ENCODE results near the gene HPSE2.

The HPSE2 gene

DNA sequence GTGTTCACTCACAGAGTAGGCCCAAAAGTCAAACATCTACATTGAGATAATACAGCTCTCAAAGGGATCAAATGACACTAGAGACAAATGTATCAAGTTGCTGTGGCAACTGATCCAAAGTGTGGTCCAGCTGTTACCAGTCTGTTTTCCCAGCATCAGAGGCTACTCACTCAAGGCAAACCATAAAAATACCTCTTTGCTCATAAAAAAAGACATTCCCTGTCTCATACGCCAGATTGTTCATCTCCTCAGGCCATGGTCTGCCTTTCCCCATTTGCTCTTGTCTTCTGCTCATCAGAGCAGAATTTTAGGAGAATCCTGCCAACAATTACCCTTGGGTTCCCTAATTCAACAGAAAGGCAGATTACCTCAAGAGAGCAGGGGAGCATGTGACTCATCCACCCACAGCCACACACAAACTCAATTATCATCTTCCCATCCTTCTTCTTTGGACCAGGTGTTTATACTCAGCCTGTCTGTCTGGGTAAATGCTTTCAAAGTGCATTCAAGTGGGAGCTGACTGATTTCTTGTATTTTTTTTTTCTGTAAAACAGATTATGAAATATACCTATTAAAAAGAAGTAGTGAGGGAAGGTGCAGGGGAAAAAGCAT lies 562.4 kb downstream of the HPSE2 start:
- H3K4me3 ChIP-seq (ENCODE audit: low read depth, low read length): no peak overlapping the region
- no peak overlapping the region for H3K27ac ChIP-seq
- no peaks in the 10 kb centered on the region for H3K27me3 ChIP-seq (replicated peaks)
- in situ Hi-C loops (cut with HindIII; ENCODE audit: low pct_ligation_motif_present, low sequenced_read_pairs): no loop called here
- TF ChIP-seq, protein P1, sequence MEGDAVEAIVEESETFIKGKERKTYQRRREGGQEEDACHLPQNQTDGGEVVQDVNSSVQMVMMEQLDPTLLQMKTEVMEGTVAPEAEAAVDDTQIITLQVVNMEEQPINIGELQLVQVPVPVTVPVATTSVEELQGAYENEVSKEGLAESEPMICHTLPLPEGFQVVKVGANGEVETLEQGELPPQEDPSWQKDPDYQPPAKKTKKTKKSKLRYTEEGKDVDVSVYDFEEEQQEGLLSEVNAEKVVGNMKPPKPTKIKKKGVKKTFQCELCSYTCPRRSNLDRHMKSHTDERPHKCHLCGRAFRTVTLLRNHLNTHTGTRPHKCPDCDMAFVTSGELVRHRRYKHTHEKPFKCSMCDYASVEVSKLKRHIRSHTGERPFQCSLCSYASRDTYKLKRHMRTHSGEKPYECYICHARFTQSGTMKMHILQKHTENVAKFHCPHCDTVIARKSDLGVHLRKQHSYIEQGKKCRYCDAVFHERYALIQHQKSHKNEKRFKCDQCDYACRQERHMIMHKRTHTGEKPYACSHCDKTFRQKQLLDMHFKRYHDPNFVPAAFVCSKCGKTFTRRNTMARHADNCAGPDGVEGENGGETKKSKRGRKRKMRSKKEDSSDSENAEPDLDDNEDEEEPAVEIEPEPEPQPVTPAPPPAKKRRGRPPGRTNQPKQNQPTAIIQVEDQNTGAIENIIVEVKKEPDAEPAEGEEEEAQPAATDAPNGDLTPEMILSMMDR (IDR thresholded peaks at IDR 0.05; ENCODE audit: low read depth, low read length, missing control alignments): no peak
- DNase-seq: no peak
- H3K36me3 ChIP-seq (replicated peaks): no peaks in the 10 kb centered on the region

DNA sequence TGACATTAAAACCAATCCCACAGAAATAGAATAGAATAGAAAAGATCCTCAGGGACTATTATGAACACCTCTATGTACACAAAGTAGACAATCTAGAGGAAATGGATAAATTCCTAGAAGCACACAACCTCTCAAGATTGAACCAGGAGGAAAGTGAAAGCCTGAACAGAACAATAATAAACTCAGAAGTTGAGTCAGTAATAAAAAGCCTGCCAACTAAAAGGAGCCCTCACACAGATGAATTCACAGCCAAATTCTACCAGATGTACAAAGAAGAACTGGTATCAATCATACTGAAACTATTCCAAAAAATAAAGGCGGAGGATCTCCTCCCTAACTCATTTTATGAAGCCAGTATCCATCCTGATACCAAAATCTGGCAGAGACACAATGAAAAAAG lies 568.6 kb downstream of the HPSE2 start:
- Histone ChIP-seq H3K36me3 (replicated peaks) (no peaks in the 10 kb centered on the region), H3K27me3 (replicated peaks) (no peaks in the 10 kb centered on the region), H3K27ac (no peak overlapping the region), H3K4me3 (ENCODE audit: low read depth, low read length) (no peak overlapping the region)
- DNase-seq: no peak
- in situ Hi-C loops (cut with HindIII; ENCODE audit: low pct_ligation_motif_present, low sequenced_read_pairs): no loop called here
- TF ChIP-seq, protein P1 (IDR thresholded peaks at IDR 0.05; ENCODE audit: low read depth, low read length, missing control alignments): no peak

GRCh38 chr10:98666276-98666675 lies 569.4 kb downstream of the HPSE2 start:
- Histone ChIP-seq H3K27ac (no peak overlapping the region), H3K36me3 (replicated peaks) (no peaks in the 10 kb centered on the region), H3K27me3 (replicated peaks) (no peaks in the 10 kb centered on the region), H3K4me3 (ENCODE audit: low read depth, low read length) (no peak overlapping the region)
- no peak for DNase-seq
- TF ChIP-seq, protein P1 (IDR thresholded peaks at IDR 0.05; ENCODE audit: low read depth, low read length, missing control alignments): no peak
- in situ Hi-C loops (cut with HindIII; ENCODE audit: low pct_ligation_motif_present, low sequenced_read_pairs): no loop called here

- H3K4me3 ChIP-seq (ENCODE audit: low read depth, low read length): no peak overlapping the region
- TF ChIP-seq, protein P1 (IDR thresholded peaks at IDR 0.05; ENCODE audit: low read depth, low read length, missing control alignments): peak; percentile 71
- H3K27me3 ChIP-seq (replicated peaks): no peaks in the 10 kb centered on the region
- DNase-seq: peak; percentile 25
- in situ Hi-C loops (cut with HindIII; ENCODE audit: low pct_ligation_motif_present, low sequenced_read_pairs): no loop called here
- H3K36me3 ChIP-seq (replicated peaks): no peaks in the 10 kb centered on the region
- H3K27ac ChIP-seq: no peak overlapping the region
Observed at GRCh38 chr10:98664329-98665042, 571.2 kb downstream of the HPSE2 start.

DNA sequence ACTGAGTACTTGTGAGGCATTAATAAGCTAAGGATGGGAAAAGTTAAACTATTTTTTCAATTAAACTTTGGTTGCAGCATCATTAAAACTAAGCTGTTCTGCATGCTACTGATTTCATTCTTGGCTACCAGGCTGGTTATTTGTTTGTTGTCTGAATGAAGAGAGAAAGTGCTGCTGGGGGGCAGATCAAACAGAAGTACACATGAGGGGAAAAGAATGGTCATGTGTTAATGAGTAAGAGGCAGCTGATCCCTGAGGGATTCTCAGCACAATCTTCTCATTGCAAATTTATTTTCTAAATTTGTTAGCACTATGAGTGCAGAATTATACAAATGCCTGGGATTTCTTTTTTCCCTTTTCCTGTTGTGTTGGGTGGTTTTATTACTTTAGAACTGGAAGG lies 575.7 kb downstream of the HPSE2 start:
- TF ChIP-seq, protein P1 (IDR thresholded peaks at IDR 0.05; ENCODE audit: low read depth, low read length, missing control alignments): no peak
- DNase-seq: no peak
- Histone ChIP-seq H3K27ac (no peak overlapping the region), H3K27me3 (replicated peaks) (no peaks in the 10 kb centered on the region), H3K4me3 (ENCODE audit: low read depth, low read length) (no peak overlapping the region), H3K36me3 (replicated peaks) (no peaks in the 10 kb centered on the region)
- in situ Hi-C loops (cut with HindIII; ENCODE audit: low pct_ligation_motif_present, low sequenced_read_pairs): no loop called here
